Skin of body (tissue), 2 donors: Measurements from ENCODE around the gene SPACA4. TPM values are rescaled to one million over a fixed set of nuclear protein-coding genes. Genes with fewer than 3 reads are reported as not detected.

ENCODE experiments used
- DNase-seq: peaks from one replicate; lab custom pipeline; 2025; lab: John Stamatoyannopoulos, UW
- total RNA-seq: library from RNA; depleted of rRNA; stranded (reverse); fragments of >200 nt; gene quantifications from one replicate; pipeline ENCODE4 v1.2.3, GENCODE V29; 2014

The SPACA4 gene
- total RNA-seq, 1 donor from 2014 or later, result 0.20 TPM

- no peak for DNase-seq
Observed at GRCh38 chr19:48633148-48634035, 26.9 kb downstream of the SPACA4 start.

GRCh38 chr19:48634036-48634342, 27.4 kb downstream of the SPACA4 start:
- DNase-seq, result no peak

GRCh38 chr19:48634424-48635262, 28.1 kb downstream of the SPACA4 start:
- DNase-seq, result peak; percentile 86

- DNase-seq, result no peak
Observed at GRCh38 chr19:48635263-48635965, 28.9 kb downstream of the SPACA4 start.

GRCh38 chr19:48635966-48636858, 29.7 kb downstream of the SPACA4 start:
- DNase-seq, result no peak

- DNase-seq, result peak; percentile 70
Observed at GRCh38 chr19:48636859-48637448, 30.4 kb downstream of the SPACA4 start, which contains the start of gene DBP. Gene DBP, minus strand, starts transcription at chr19:48637379. Its CDS starts 385 bp downstream, at chr19:48636994.

- DNase-seq, result peak; percentile 97
Observed at GRCh38 chr19:48637449-48637947, 31.0 kb downstream of the SPACA4 start.

- DNase-seq, result peak; percentile 93
Observed at GRCh38 chr19:48637948-48638830, 31.6 kb downstream of the SPACA4 start.

- DNase-seq, result no peak
Observed at GRCh38 chr19:48638831-48639381, 32.4 kb downstream of the SPACA4 start.

GRCh38 chr19:48639483-48640375, 33.2 kb downstream of the SPACA4 start:
- DNase-seq, result no peak

- DNase-seq, result no peak
Observed at GRCh38 chr19:48641850-48642249, 35.3 kb downstream of the SPACA4 start.

- no peak for DNase-seq
Observed at GRCh38 chr19:48642862-48643261, 36.3 kb downstream of the SPACA4 start.

GRCh38 chr19:48644355-48644754, 37.8 kb downstream of the SPACA4 start:
- no peak for DNase-seq

- DNase-seq, result peak; percentile 73
Observed at GRCh38 chr19:48644839-48645619, 38.5 kb downstream of the SPACA4 start.

GRCh38 chr19:48645620-48646000, 39.1 kb downstream of the SPACA4 start:
- no peak for DNase-seq

- peak; percentile 84 for DNase-seq
Observed at GRCh38 chr19:48646001-48646721, 39.6 kb downstream of the SPACA4 start, which contains the start of gene CA11. Gene CA11, minus strand, starts transcription at chr19:48646187. Its CDS starts 555 bp downstream, at chr19:48645632.
